ENCODE measurements around the gene AGMO.

DNA sequence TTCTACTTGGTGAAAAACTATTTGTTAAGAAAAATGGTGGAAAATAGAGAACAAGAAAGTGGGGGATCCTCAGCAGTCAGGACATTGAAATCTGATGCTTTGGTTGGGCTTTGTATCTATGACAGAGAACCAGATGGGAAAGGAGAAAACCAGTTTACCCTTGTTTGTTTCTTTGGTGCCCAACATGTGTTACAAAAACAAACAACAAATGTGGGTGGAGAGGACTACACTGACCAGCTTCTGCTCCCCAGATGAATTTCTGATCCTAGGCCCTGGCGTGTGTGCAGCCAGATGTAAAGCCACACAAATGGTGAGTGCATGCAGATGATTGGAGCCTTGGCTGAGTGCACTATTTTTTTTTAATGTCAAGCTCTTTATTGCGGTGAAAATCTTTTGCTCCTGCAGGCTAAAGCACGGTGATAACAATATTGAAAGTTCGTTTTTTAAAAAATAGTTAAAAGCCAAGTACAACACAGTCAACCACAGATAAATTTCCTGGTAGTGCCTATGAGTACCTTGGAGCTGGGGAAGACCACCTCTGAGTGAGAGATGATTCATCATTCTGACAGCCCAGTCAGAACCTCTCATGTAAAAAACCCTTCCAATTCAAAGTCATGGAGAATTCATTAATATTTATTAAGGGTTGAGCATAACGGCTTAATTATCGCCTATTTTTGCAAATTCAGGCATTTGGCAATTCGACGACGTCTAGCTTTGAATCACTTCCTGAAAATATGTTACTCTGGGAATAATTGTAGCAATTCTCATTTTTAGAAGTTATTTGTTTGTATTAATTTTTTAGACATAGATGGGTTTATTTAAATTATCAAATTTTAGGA lies 163.7 kb downstream of the AGMO start:
- TF ChIP-seq HDAC6 (IDR thresholded peaks at IDR 0.05; ENCODE audit: unreplicated experiment) (no peak), JUND (IDR thresholded peaks at IDR 0.05; ENCODE audit: low read depth, low read length) (no peak), POLR2A (IDR thresholded peaks at IDR 0.05; ENCODE audit: low read depth, low read length) (no peak)
- TF ChIP-seq, protein P1, sequence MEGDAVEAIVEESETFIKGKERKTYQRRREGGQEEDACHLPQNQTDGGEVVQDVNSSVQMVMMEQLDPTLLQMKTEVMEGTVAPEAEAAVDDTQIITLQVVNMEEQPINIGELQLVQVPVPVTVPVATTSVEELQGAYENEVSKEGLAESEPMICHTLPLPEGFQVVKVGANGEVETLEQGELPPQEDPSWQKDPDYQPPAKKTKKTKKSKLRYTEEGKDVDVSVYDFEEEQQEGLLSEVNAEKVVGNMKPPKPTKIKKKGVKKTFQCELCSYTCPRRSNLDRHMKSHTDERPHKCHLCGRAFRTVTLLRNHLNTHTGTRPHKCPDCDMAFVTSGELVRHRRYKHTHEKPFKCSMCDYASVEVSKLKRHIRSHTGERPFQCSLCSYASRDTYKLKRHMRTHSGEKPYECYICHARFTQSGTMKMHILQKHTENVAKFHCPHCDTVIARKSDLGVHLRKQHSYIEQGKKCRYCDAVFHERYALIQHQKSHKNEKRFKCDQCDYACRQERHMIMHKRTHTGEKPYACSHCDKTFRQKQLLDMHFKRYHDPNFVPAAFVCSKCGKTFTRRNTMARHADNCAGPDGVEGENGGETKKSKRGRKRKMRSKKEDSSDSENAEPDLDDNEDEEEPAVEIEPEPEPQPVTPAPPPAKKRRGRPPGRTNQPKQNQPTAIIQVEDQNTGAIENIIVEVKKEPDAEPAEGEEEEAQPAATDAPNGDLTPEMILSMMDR (IDR thresholded peaks at IDR 0.05 in 2 of 3, conservative IDR thresholded peaks at IDR 0.05 in 1 of 3; ENCODE audit: control insufficient read depth in 2 of 3, extremely low read depth in 1 of 3, insufficient read depth in 1 of 3, low read depth in 3 of 3, low read length in 3 of 3) = no peak

All from GM12878 (cell line).